Activated CD4-positive, alpha-beta memory T cell treated with anti-CD3 and anti-CD28 coated beads for 36 hours (primary cell): Measurements from ENCODE around the gene ZFP36L2. TPM values are rescaled to one million over a fixed set of nuclear protein-coding genes. Genes with fewer than 3 reads are reported as not detected.

Experiments used
- CTCF ChIA-PET: fragments of 350-600 bp; sonication (Branson Sonifier 250); formaldehyde crosslinking; loops from one replicate; lab custom pipeline; 2021; ENCODE audit warnings: antibody characterized with exemption, inconsistent platforms; lab: Charles Lee
- POLR2A ChIA-PET: fragments of 350-600 bp; sonication (Branson Sonifier 250); formaldehyde crosslinking; loops from one replicate; lab custom pipeline; 2021; ENCODE audit warnings: antibody characterized with exemption; lab: Charles Lee
- DNase-seq: peaks from one replicate; pipeline ENCODE4 v3.0.0-alpha.2; 2020
- H3K27ac Mint-ChIP-seq: one replicate; pipeline ENCODE4 v1.8.0; 2021; ENCODE audit warnings: mixed read lengths
- H3K27me3 Mint-ChIP-seq: one replicate; pipeline ENCODE4 v1.8.0; 2021; ENCODE audit warnings: mixed read lengths
- H3K36me3 Mint-ChIP-seq: one replicate; pipeline ENCODE4 v1.8.0; 2021; ENCODE audit warnings: mixed read lengths
- H3K4me1 Mint-ChIP-seq: one replicate; pipeline ENCODE4 v1.8.0; 2021; ENCODE audit warnings: low read depth, mixed read lengths
- H3K4me3 Mint-ChIP-seq: one replicate; pipeline ENCODE4 v1.8.0; 2021; ENCODE audit warnings: mild to moderate bottlenecking, mixed read lengths
- H3K9me3 Mint-ChIP-seq: one replicate; pipeline ENCODE4 v1.8.0; 2021; ENCODE audit warnings: mixed read lengths
- intact Hi-C: fragments of 100-400 bp; cut with micrococcal nuclease; formaldehyde crosslinking; loops from one replicate; pipeline ENCODE4 v1.15.1; 2023
- total RNA-seq, 2 experiments: library from RNA; stranded (reverse); gene quantifications; one replicate each; pipeline ENCODE4 v1.2.3, GENCODE V29; 2021

ZFP36L2 gene
- total RNA-seq, 2 experiments from 2014 or later, result 78.4 to 79.8 TPM

DNA sequence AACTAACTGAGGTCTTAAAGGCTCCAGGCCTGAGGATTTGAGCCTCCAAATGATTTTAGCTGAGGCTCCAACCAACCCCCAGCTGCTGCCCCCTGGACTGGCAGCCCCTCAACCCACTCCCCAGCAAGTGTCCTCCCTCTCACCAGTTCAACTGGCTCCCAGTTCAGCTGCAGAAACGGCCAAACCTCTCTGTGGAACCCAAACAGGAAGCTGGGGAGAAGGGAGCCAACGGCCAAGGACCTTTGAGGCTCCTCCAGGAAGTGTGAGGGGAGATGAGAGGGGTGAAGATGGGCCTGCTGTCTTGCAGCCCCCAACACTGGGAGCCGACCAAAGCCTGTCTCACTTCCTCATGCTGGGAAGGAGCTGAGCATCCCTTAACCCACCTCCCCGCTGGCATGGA is 24.9 kb downstream of the ZFP36L2 start:
- peaks cover 20% of the 10 kb centered on the region for H3K4me1 Mint-ChIP-seq
- no peaks in the 10 kb centered on the region for H3K9me3 Mint-ChIP-seq
- no peaks in the 10 kb centered on the region for H3K27me3 Mint-ChIP-seq
- no peak for DNase-seq
- ChIA-PET POLR2A (interaction anchor here (1.1 kb wide), 1 partner anchor 69 kb away, joined by 3 read pairs; no protein-coding TSS in a partner anchor), CTCF (interaction anchor here (1.2 to 1.8 kb wide), 2 partner anchors 10 to 73 kb away, joined by 3 to 5 read pairs; no protein-coding TSS in a partner anchor)
- intact Hi-C loops, result no loop called here
- no peaks in the 10 kb centered on the region for H3K36me3 Mint-ChIP-seq
- H3K27ac Mint-ChIP-seq, result no peak overlapping the region
- no peak overlapping the region for H3K4me3 Mint-ChIP-seq

DNA sequence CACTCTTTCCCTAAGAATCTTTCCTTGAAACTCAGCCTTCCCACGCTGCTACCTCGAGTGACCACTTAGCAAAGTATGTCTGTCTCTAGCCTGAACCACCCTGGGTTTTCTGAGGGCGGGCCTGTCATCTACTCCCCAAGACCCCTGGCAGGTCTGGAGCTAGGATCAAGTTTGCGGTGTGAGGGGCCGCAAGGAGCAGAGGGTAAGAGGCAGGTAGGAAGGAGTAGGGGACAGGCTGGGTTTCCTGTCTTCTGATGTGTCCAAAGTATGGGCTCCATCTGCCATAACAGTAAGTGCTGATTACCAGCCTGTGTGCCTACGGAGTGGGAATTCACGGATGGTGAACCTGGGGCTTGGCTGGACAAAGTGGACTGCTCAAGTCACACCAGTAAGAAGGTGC is 25.4 kb downstream of the ZFP36L2 start:
- intact Hi-C loops, result no loop called here
- no peaks in the 10 kb centered on the region for H3K9me3 Mint-ChIP-seq
- ChIA-PET CTCF (interaction anchor here (1.2 to 1.8 kb wide), 2 partner anchors 9 to 72 kb away, joined by 3 to 5 read pairs; no protein-coding TSS in a partner anchor), POLR2A (interaction anchor here (1.1 kb wide), 1 partner anchor 69 kb away, joined by 3 read pairs; no protein-coding TSS in a partner anchor)
- no peak overlapping the region for H3K4me3 Mint-ChIP-seq
- H3K4me1 Mint-ChIP-seq, result peaks cover 22% of the 10 kb centered on the region
- H3K36me3 Mint-ChIP-seq, result no peaks in the 10 kb centered on the region
- no peak overlapping the region for H3K27ac Mint-ChIP-seq
- no peak for DNase-seq
- H3K27me3 Mint-ChIP-seq, result no peaks in the 10 kb centered on the region

DNA sequence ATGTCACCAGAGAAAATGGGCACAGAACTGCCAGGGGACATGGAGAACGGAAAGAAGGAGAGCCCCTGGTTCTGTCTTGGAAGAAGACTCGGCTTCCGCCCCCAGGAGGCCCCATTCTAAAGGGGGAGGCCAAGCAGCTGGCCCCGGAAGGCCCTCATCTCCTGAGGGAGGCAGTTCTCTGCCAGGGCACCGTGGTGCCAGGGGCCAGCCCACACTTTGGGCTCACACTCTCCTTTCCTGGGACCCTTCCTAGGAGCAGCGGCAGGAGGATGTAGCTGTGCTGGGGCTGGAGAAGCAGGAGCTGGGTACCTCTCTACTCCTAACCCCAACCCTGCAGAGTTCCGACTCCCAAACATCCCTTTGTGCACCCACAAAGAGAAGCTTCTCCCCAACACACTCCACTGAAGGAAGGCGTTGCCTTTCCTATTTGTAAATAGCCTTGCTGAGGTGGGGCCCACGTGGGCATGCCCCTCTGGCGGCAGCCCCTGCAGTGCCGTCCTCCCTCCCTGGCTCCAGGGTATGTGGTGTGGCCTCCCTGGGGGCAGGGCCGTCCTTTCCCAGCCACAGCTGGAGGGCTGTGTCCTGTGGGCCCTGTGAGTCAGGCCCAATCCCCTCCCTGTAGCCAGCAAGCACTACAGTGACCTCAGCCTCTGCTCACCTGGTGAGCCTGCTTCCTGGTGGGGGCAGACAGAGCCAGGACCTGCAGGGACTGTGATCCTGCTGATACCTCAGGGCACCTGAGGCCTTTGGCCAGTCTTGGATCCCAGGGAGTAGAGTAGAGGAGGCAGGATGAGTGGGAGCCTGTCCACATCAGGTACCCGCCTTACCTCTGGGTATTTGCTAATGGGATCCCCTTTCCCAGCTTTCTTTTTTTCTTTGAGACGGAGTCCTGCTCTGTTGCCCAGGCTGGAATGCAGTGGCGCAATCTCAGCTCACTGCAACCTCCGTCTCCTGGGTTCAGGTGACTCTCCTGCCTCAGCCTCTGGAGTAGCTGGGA is 26.6 kb downstream of the ZFP36L2 start:
- CTCF ChIA-PET, result no interaction called here
- H3K4me1 Mint-ChIP-seq, result peaks cover 31% of the 10 kb centered on the region
- intact Hi-C loops, result no loop called here
- no peak overlapping the region for H3K4me3 Mint-ChIP-seq
- DNase-seq, result no peak
- H3K27me3 Mint-ChIP-seq, result no peaks in the 10 kb centered on the region
- H3K36me3 Mint-ChIP-seq, result no peaks in the 10 kb centered on the region
- no peak overlapping the region for H3K27ac Mint-ChIP-seq
- H3K9me3 Mint-ChIP-seq, result no peaks in the 10 kb centered on the region
- POLR2A ChIA-PET, result interaction anchor here (1.0 kb wide), 1 partner anchor 12 kb away, joined by 3 read pairs; no protein-coding TSS in a partner anchor

DNA sequence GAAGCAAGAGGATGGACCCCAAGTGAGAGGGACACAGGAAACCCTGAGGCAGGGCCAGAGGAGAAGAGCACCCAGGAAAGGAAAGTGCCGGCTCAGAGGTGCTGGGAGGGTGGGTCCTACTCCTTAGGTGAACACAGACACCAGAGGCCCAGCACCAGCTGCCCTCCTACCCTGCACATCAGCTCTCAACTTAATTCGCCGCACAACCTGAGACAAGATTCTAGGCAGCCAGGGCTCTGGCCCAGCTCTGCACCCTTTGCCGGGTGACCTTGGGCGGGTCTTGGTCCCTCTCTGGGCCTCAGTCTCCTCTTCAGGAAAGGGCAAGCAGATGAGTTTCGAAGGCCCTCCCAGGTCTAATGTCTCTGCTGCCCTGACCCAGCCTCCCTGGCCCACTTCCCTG is 28.1 kb downstream of the ZFP36L2 start:
- ChIA-PET POLR2A (interaction anchor here (0.7 kb wide), 1 partner anchor 20 kb away, joined by 3 read pairs; no protein-coding TSS in a partner anchor), CTCF (interaction anchor here (1.2 kb wide), 1 partner anchor 28 kb away, joined by 3 read pairs; no protein-coding TSS in a partner anchor)
- DNase-seq, result no peak
- Mint-ChIP-seq H3K27me3 (no peaks in the 10 kb centered on the region), H3K4me3 (no peak overlapping the region), H3K27ac (peak overlapping the region; percentile 10), H3K36me3 (no peaks in the 10 kb centered on the region), H3K4me1 (peaks cover 47% of the 10 kb centered on the region), H3K9me3 (no peaks in the 10 kb centered on the region)
- intact Hi-C loops, result no loop called here

DNA sequence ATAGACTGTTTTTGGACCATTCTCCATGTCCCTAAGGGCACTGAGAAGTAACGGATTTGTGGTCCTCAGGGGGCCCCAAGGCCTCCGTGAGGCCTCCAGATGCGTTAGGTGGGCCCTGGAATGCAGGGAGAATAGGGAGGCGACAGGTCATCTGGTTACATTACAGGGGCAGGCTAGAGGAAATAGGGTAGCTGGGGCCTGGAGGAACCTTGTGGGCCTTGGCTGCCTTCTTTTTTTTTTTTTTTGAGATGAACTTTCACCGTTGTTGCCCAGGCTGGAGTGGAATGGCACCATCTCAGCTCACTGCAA is 28.9 kb downstream of the ZFP36L2 start:
- ChIA-PET POLR2A (interaction anchor here (0.6 to 1.7 kb wide), 3 partner anchors 21 to 56 kb away, joined by 3 to 7 read pairs (median 3); no protein-coding TSS in a partner anchor), CTCF (interaction anchor here (0.8 to 1.2 kb wide), 3 partner anchors 27 to 68 kb away, joined by 3 read pairs; no protein-coding TSS in a partner anchor)
- Mint-ChIP-seq H3K9me3 (no peaks in the 10 kb centered on the region), H3K4me3 (no peak overlapping the region), H3K27me3 (no peaks in the 10 kb centered on the region), H3K36me3 (no peaks in the 10 kb centered on the region), H3K27ac (peak overlapping the region; percentile 84), H3K4me1 (peaks cover 54% of the 10 kb centered on the region)
- intact Hi-C loops, result no loop called here
- no peak for DNase-seq

DNA sequence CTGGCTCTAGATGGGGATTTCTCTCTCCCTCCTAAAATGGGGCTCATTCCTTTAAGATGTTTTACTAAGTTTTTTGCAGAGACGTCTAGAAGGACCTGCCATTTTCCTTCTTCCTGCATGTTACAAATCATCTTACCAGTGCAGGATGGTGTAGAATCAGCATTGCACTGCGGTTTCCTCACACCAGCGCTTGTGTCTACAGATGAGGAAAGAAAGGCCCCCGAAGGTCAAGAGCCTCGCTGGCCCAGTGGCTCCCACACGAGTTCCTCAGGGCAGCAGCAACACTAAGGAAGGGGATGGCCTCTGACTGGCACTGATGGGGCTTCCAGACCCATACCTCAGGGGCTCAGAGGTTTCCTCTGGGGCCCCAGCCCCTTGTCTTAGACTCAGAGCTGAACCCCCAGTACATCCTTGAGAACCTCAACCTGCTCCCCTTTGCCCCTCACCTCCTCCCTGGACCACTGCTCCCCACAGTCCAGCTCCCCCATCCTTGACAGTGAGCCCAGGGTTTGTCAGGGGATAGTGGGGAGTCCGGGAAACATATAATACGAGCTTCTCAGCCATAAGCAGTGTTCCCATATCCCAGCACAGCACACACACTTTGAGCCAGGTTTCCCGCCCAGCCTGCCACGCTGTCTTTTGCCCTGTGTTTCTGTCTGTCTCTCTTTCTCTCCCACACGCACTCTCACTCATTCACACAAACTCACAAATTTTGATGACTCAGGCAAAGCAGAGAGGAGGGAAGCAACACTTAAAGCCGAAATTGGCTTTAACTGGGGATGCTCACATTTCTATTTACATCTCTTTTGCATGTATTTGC is 29.4 kb downstream of the ZFP36L2 start:
- CTCF ChIA-PET, result interaction anchor here (0.8 to 1.2 kb wide), 3 partner anchors 27 to 68 kb away, joined by 3 read pairs; no protein-coding TSS in a partner anchor
- POLR2A ChIA-PET, result interaction anchor here (0.6 to 1.7 kb wide), 2 partner anchors 23 to 56 kb away, joined by 3 to 7 read pairs; no protein-coding TSS in a partner anchor
- intact Hi-C loops, result no loop called here
- H3K4me1 Mint-ChIP-seq, result peaks cover 56% of the 10 kb centered on the region
- no peak overlapping the region for H3K4me3 Mint-ChIP-seq
- H3K27me3 Mint-ChIP-seq, result no peaks in the 10 kb centered on the region
- DNase-seq, result no peak
- no peaks in the 10 kb centered on the region for H3K36me3 Mint-ChIP-seq
- H3K27ac Mint-ChIP-seq, result peak overlapping the region; percentile 84
- H3K9me3 Mint-ChIP-seq, result no peaks in the 10 kb centered on the region

DNA sequence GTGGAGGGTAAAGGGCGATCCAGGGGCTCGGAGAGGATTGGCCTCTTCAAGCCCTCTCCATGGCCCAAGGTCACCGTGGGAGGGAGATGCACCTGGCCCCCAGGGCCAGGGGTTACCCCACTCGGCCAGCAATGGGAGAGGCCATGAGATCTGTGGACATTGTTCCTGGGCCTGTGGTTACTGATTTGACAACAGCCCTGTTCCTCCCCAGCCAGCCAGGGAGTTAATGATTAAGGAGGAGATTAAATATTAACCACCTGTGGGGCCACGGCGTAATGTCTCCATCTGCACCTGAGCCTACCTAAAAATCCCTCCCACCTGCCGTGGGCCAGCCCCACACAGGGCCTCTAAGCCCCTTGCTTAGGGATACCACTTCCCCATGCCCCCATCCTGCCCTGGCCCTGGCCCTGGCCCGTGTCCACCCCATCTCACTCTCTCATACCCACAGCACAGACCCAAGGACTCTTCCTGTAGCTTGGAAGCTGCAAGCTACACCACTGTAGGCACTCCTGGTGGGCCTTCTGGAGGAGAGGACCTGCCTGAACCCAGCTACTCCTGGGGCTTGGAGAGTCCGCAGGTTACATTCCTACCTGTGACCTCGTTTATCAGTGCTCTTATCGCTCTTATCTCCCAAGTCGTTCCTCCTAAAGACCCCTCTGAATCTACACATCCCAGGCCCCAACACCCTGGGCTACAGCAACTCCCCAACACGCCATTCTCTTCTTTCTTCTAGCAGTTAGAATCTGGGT is 32.1 kb downstream of the ZFP36L2 start:
- no peak for DNase-seq
- ChIA-PET POLR2A (interaction anchor here (0.7 to 4.4 kb wide), 8 partner anchors 10 to 61 kb away, joined by 3 to 33 read pairs (median 6); no protein-coding TSS in a partner anchor), CTCF (interaction anchor here (0.6 to 2.7 kb wide), 12 partner anchors 15 to 290 kb away, joined by 3 to 11 read pairs (median 4); partner anchors contain the start of gene ZFP36L2)
- intact Hi-C loops, result no loop called here
- peak overlapping the region; percentile 97 for H3K27ac Mint-ChIP-seq
- H3K4me3 Mint-ChIP-seq, result peak overlapping the region; percentile 77
- no peaks in the 10 kb centered on the region for H3K27me3 Mint-ChIP-seq
- no peaks in the 10 kb centered on the region for H3K9me3 Mint-ChIP-seq
- peaks cover 57% of the 10 kb centered on the region for H3K4me1 Mint-ChIP-seq
- H3K36me3 Mint-ChIP-seq, result no peaks in the 10 kb centered on the region

DNA sequence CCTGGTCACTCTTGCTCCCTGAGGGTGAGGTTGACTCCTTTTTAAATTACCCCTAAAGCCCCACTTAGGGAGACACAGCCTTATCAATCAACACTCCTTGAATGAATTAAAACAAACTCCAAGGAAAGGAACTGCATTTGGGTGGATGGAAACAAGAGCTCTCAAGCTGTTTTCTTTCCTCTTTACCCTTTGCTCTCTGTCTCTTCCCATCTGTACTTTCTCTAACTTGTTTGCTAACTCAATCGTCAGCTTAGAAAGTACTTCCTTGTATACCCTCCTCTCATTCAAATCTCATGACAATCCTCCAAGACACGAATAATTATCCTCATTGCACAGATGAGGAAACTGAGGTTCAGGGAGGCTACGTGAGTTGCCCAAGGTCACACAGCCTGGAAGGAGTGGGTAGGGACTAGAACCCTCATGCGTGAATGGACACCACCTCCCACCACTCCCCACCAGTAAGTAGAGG is 32.7 kb downstream of the ZFP36L2 start:
- Mint-ChIP-seq H3K27ac (peak overlapping the region; percentile 97), H3K36me3 (no peaks in the 10 kb centered on the region), H3K9me3 (no peaks in the 10 kb centered on the region), H3K4me3 (peak overlapping the region; percentile 77), H3K27me3 (no peaks in the 10 kb centered on the region), H3K4me1 (peaks cover 57% of the 10 kb centered on the region)
- POLR2A ChIA-PET, result interaction anchor here (1.4 to 4.4 kb wide), 4 partner anchors 11 to 27 kb away, joined by 4 to 33 read pairs (median 14); no protein-coding TSS in a partner anchor
- intact Hi-C loops, result no loop called here
- DNase-seq, result no peak
- CTCF ChIA-PET, result interaction anchor here (0.6 to 2.7 kb wide), 10 partner anchors 15 to 66 kb away, joined by 3 to 11 read pairs (median 4); partner anchors contain the start of gene ZFP36L2

DNA sequence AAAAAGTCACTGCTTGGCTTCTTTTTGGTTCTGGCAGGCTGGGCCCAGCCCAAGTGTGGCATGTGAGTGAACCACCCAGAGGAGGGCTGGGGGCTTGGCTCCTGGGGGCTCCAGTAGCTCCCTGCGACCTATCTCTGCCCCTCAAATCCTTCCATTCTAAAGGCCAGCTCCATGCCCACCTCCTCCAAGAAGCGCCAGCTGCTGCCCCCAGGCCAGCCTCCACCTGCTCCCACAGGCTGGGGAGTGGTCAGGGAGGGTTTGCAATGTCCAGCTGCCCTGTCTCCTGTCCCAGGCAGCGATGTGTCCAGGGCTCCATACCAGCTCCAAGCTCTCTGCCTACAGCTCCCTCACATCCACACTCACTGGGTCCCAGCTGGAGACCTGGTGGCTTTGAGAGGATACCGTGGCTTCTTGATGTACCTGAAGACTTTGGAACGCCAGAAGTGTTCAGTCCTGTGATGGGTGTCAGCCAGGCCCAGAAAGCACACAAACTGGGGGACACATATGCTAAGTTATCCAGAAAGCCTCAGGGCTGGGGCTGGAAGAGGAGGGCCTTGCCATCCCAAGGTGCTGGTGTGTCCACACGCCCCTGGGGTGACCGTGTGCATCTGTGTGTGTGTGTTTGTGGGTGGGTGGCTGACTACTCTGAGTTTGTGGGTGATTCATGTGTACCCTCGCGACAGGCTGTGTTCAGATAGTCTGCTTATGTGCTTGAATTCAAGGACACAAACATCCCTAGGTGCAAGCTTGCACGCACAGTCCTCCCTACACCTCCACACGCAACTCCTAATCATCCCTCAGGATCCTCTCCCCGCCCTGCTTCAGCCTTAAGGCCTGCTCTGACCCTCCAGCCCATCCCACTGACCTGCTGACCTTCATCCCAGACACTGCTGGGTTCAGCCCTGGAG is 33.4 kb downstream of the ZFP36L2 start:
- Mint-ChIP-seq H3K36me3 (no peaks in the 10 kb centered on the region), H3K27me3 (no peaks in the 10 kb centered on the region), H3K9me3 (no peaks in the 10 kb centered on the region), H3K4me1 (peaks cover 58% of the 10 kb centered on the region), H3K4me3 (peak overlapping the region; percentile 77), H3K27ac (peak overlapping the region; percentile 97)
- POLR2A ChIA-PET, result interaction anchor here (0.7 to 4.4 kb wide), 5 partner anchors 12 to 28 kb away, joined by 3 to 33 read pairs (median 8); no protein-coding TSS in a partner anchor
- peak; percentile 42 for DNase-seq
- CTCF ChIA-PET, result interaction anchor here (0.6 to 2.7 kb wide), 16 partner anchors 9 to 65 kb away, joined by 3 to 14 read pairs (median 4); partner anchors contain the start of gene ZFP36L2
- intact Hi-C loops, result no loop called here
